Spleen (tissue), 11 donors: ENCODE measurements around the gene TXNDC11. TPM values are rescaled to one million over a fixed set of nuclear protein-coding genes. Genes with fewer than 3 reads are reported as not detected.

Experiments
- DNase-seq: peaks from one replicate; pipeline ENCODE4 v3.0.0-alpha.2; 2020
- H3K27ac ChIP-seq, 8 donors: fragments of 200-600 bp; sonication (generic) in 7 of 8; 1 replicate in 4 of 8; 2 replicates in 4 of 8; pipeline versions ENCODE4 v1.5.0 to v1.8.0; 2016 to 2021; ENCODE audit warnings: inconsistent platforms in 4 of 8, mild to moderate bottlenecking in 4 of 8, moderate library complexity in 1 of 8
- H3K27me3 ChIP-seq, 7 donors: fragments of 200-600 bp; sonication (generic) in 6 of 7; replicated peaks in 1 of 7; 1 replicate in 4 of 7; 2 replicates in 3 of 7; pipeline versions ENCODE4 v1.5.0 to v1.8.0; 2016 to 2021; ENCODE audit warnings: inconsistent platforms in 3 of 7, mild to moderate bottlenecking in 1 of 7
- H3K36me3 ChIP-seq, 6 donors: fragments of 200-600 bp; sonication (generic) in 5 of 6; 1 replicate in 4 of 6; 2 replicates in 2 of 6; pipeline versions ENCODE4 v1.5.0 to v1.8.0; 2016 to 2021; ENCODE audit warnings: inconsistent platforms in 2 of 6
- H3K4me1 ChIP-seq, 6 donors: fragments of 200-600 bp; sonication (generic) in 5 of 6; 1 replicate in 3 of 6; 2 replicates in 3 of 6; pipeline versions ENCODE4 v1.5.0 to v1.8.0; 2016 to 2021; ENCODE audit warnings: inconsistent platforms in 3 of 6
- H3K4me3 ChIP-seq, 8 donors: fragments of 200-600 bp; sonication (generic) in 7 of 8; 1 replicate in 4 of 8; 2 replicates in 4 of 8; pipeline versions ENCODE4 v1.5.0 to v1.8.0; 2016 to 2021; ENCODE audit warnings: inconsistent platforms in 4 of 8, mild to moderate bottlenecking in 4 of 8, moderate library complexity in 2 of 8
- H3K9me3 ChIP-seq, 8 donors: fragments of 200-600 bp; sonication (generic) in 7 of 8; 1 replicate in 4 of 8; 2 replicates in 4 of 8; pipeline versions ENCODE4 v1.5.0 to v1.8.0; 2016 to 2021; ENCODE audit warnings: inconsistent platforms in 4 of 8
- CTCF ChIP-seq, 11 experiments: fragments of 200-600 bp in 7 of 11; fragments of 450-650 bp in 4 of 11; sonication (generic) in 4 of 11; IDR thresholded peaks in 8 of 11; conservative IDR thresholded peaks in 3 of 11; 1 replicate in 7 of 11; 2 replicates in 4 of 11; pipeline versions ENCODE4 v1.4.0 to v1.8.0; 2016 to 2021; ENCODE audit warnings: antibody characterized with exemption in 11 of 11, inconsistent platforms in 4 of 11, mild to moderate bottlenecking in 1 of 11
- POLR2A ChIP-seq, 3 donors: fragments of 450-650 bp; IDR thresholded peaks; one replicate each; pipeline ENCODE4 v1.5.1; 2017; ENCODE audit warnings: antibody characterized with exemption in 3 of 3, mild to moderate bottlenecking in 1 of 3
- POLR2AphosphoS5 ChIP-seq, 3 donors: sonication (generic); formaldehyde crosslinking; IDR thresholded peaks; one replicate each; pipeline ENCODE4 v1.5.1; 2017; ENCODE audit warnings: antibody characterized with exemption in 3 of 3
- WGBS, 5 donors: extraction: QIAGEN DNeasy Blood & Tissue Kit in 3 of 5; methylation state at CpG; one replicate each; pipeline versions ENCODE4 v1.1.5 to v1.1.7; 2013 to 2018; 5-methylcytosine and 5-hydroxymethylcytosine counted together
- intact Hi-C: fragments of 100-400 bp; cut with DNase I; formaldehyde crosslinking; loops from one replicate; pipeline ENCODE4 v1.15.0; 2023; ENCODE audit warnings: low total_unique reads
- polyA plus RNA-seq, 3 donors: library from polyadenylated mRNA; stranded (reverse); fragments of 200-250 nt; gene quantifications; one replicate each; pipeline ENCODE4 v1.2.1, GENCODE V29; 2013
- total RNA-seq, 7 donors: library from RNA; depleted of rRNA in 3 of 7; stranded (reverse); fragments of >200 nt in 3 of 7; fragmentation: NEBNext Ultra II Directional in 4 of 7; extraction: Animal tissue kit (Norgen Biotek cat#: 25700) in 4 of 7; gene quantifications; one replicate each; pipeline versions ENCODE4 v1.1.0 to v1.2.1, GENCODE V29; 2016 to 2021
- donor health status: healthy with polysubstance abuse.
- donor health status: DM: no; HTN: no; CAD: no; lungs with moderate emphysema.
- donor health status: DM: no; HTN: no; CAD: no.
- donor health status: Bipolar disorder and iron deficiency.
- donor health status: healthy.
- donor health status: DM: no; HTN: no; CAD: no.
- donor health status: DM: yes; HTN: yes; CAD: no.

TXNDC11 gene
- total and polyA plus RNA-seq, 10 donors = 28.3 to 104 (median 49.3) TPM

- no peak for DNase-seq
- Histone ChIP-seq H3K27ac (no peak overlapping the region), H3K27me3 (peaks cover 0 to 7% (median 0%) of the 10 kb centered on the region in 7 donors), H3K36me3 (no peaks in the 10 kb centered on the region), H3K4me3 (no peak overlapping the region), H3K4me1 (peaks cover 4 to 64% (median 29%) of the 10 kb centered on the region in 6 donors), H3K9me3 (no peaks in the 10 kb centered on the region)
- 85 to 98% (median 91%) methylated on average over 4 of the region's 4 CpGs for WGBS, 5 donors
- TF ChIP-seq POLR2AphosphoS5 (IDR thresholded peaks at IDR 0.05) (no peak), CTCF (IDR thresholded peaks at IDR 0.05 in 8 of 11, conservative IDR thresholded peaks at IDR 0.05 in 3 of 11) (no peak), POLR2A (IDR thresholded peaks at IDR 0.05) (no peak)
- intact Hi-C loops = no loop called here
Observed at GRCh38 chr16:11638140-11638539, 104.5 kb downstream of the TXNDC11 start.

GRCh38 chr16:11637320-11637719 is 105.3 kb downstream of the TXNDC11 start:
- H3K4me3 ChIP-seq = no peak overlapping the region
- H3K36me3 ChIP-seq = no peaks in the 10 kb centered on the region
- no peaks in the 10 kb centered on the region for H3K9me3 ChIP-seq
- no peak for DNase-seq
- WGBS, 5 donors = 77 to 100% (median 90%) methylated on average over 3 to 5 of the region's 5 CpGs
- peaks cover 0 to 7% (median 0%) of the 10 kb centered on the region in 7 donors for H3K27me3 ChIP-seq
- TF ChIP-seq POLR2AphosphoS5 (IDR thresholded peaks at IDR 0.05) (no peak), CTCF (IDR thresholded peaks at IDR 0.05 in 8 of 11, conservative IDR thresholded peaks at IDR 0.05 in 3 of 11) (no peak), POLR2A (IDR thresholded peaks at IDR 0.05) (no peak)
- intact Hi-C loops = no loop called here
- peaks cover 4 to 72% (median 34%) of the 10 kb centered on the region in 6 donors for H3K4me1 ChIP-seq
- H3K27ac ChIP-seq = no peak overlapping the region

GRCh38 chr16:11636172-11636721 is 106.4 kb downstream of the TXNDC11 start:
- TF ChIP-seq CTCF (IDR thresholded peaks at IDR 0.05 in 8 of 11, conservative IDR thresholded peaks at IDR 0.05 in 3 of 11) (no peak), POLR2AphosphoS5 (IDR thresholded peaks at IDR 0.05) (no peak), POLR2A (IDR thresholded peaks at IDR 0.05) (no peak)
- Histone ChIP-seq H3K27ac (peak overlapping the region in 1 of 8 donors; percentile 35), H3K27me3 (peaks cover 0 to 7% (median 0%) of the 10 kb centered on the region in 7 donors), H3K4me1 (peaks cover 2 to 66% (median 32%) of the 10 kb centered on the region in 6 donors), H3K36me3 (no peaks in the 10 kb centered on the region), H3K9me3 (no peaks in the 10 kb centered on the region), H3K4me3 (no peak overlapping the region)
- DNase-seq = no peak
- WGBS, 5 donors = 48 to 62% (median 55%) methylated on average over 14 of the region's 14 CpGs
- intact Hi-C loops = no loop called here

- Histone ChIP-seq H3K27me3 (peaks cover 0 to 7% (median 0%) of the 10 kb centered on the region in 7 donors), H3K36me3 (no peaks in the 10 kb centered on the region), H3K4me1 (peaks cover 0 to 64% (median 27%) of the 10 kb centered on the region in 6 donors), H3K4me3 (no peak overlapping the region), H3K9me3 (no peaks in the 10 kb centered on the region), H3K27ac (peak overlapping the region in 1 of 8 donors; percentile 35)
- intact Hi-C loops = no loop called here
- TF ChIP-seq CTCF (IDR thresholded peaks at IDR 0.05 in 8 of 11, conservative IDR thresholded peaks at IDR 0.05 in 3 of 11) (no peak), POLR2A (IDR thresholded peaks at IDR 0.05) (no peak), POLR2AphosphoS5 (IDR thresholded peaks at IDR 0.05) (no peak)
- DNase-seq = no peak
- 72 to 83% (median 81%) methylated on average over 12 of the region's 12 CpGs for WGBS, 5 donors
Observed at GRCh38 chr16:11635679-11636171, 106.9 kb downstream of the TXNDC11 start.
